ENCODE data around the gene TGFA. TPM values are rescaled to one million over a fixed set of nuclear protein-coding genes. Genes with fewer than 3 reads are reported as not detected.

The TGFA gene
- total RNA-seq, 6 donors from 2014 or later, result 4.2 to 19.6 (median 10.7) TPM

DNA sequence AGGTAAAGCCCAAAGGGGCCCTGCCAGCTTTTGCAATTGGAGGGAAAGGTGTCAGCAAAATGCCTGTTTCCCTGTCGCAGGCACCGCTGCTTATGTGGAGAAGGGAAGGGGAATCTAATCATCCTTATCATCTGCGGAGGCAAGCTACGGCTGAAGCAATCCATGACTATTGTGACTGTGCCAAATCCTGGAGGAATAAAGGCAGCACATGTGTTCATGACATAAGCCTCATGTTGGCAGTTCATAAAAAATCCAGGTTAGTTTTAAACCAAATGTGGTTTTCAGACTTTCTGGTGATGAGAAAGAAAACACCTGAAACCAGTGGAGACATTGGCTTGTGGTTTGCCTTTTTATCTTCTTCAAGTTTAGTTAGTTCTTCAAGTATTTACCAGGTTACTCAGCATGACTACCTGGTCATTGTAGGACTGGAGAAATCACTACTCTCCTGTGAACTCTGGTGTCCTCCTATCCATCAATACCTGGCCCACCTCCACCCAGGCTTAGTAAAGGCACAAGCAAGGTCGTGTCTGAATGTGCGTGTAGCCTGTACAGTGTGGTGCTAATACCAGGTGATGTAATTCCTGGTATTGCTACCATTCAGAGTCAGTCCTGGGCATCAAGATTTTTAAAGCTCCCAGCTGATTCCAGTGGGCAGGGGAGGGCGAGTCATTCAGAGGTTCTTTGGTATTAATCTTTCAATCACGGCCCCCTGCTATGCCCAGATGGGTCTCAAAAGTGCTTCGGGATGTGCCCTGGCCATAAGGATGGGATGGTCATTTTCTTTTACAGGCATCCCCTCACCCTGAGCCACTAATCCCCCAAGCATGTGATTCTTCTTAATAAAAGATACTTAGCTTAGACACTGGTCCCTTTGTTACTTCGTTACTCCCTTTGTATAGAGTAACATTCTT, 96.8 kb downstream of the TGFA start:
- WGBS, 2 donors, result 85 to 91% methylated on average over 10 of the region's 10 CpGs
- no peaks in the 10 kb centered on the region for H3K4me1 ChIP-seq
- H3K4me3 ChIP-seq, result no peak overlapping the region
- H3K27me3 ChIP-seq, result no peaks in the 10 kb centered on the region
- no peak overlapping the region for H3K27ac ChIP-seq
- TF ChIP-seq POLR2AphosphoS5 (IDR thresholded peaks at IDR 0.05) (no peak), EP300 (IDR thresholded peaks at IDR 0.05) (no peak), CTCF (IDR thresholded peaks at IDR 0.05) (no peak), POLR2A (IDR thresholded peaks at IDR 0.05) (no peak)
- no peaks in the 10 kb centered on the region for H3K36me3 ChIP-seq
- DNase-seq (no peak), ATAC-seq (ENCODE audit: low FRiP score in 2 of 2) (no peak)
- H3K9me3 ChIP-seq, result no peaks in the 10 kb centered on the region

- Histone ChIP-seq H3K27me3 (no peaks in the 10 kb centered on the region), H3K27ac (no peak overlapping the region), H3K9me3 (no peaks in the 10 kb centered on the region), H3K4me1 (no peaks in the 10 kb centered on the region), H3K36me3 (no peaks in the 10 kb centered on the region), H3K4me3 (no peak overlapping the region)
- TF ChIP-seq POLR2AphosphoS5 (IDR thresholded peaks at IDR 0.05) (no peak), POLR2A (IDR thresholded peaks at IDR 0.05) (no peak), EP300 (IDR thresholded peaks at IDR 0.05) (no peak), CTCF (IDR thresholded peaks at IDR 0.05) (no peak)
- no peak for DNase-seq
- no peak for ATAC-seq (ENCODE audit: low FRiP score in 2 of 2)
- WGBS, 2 donors, result 86 to 90% methylated on average over 2 to 3 of the region's 3 CpGs
These were observed 98.6 kb downstream of the TGFA start for GRCh38 chr2:70454936-70455544.

DNA sequence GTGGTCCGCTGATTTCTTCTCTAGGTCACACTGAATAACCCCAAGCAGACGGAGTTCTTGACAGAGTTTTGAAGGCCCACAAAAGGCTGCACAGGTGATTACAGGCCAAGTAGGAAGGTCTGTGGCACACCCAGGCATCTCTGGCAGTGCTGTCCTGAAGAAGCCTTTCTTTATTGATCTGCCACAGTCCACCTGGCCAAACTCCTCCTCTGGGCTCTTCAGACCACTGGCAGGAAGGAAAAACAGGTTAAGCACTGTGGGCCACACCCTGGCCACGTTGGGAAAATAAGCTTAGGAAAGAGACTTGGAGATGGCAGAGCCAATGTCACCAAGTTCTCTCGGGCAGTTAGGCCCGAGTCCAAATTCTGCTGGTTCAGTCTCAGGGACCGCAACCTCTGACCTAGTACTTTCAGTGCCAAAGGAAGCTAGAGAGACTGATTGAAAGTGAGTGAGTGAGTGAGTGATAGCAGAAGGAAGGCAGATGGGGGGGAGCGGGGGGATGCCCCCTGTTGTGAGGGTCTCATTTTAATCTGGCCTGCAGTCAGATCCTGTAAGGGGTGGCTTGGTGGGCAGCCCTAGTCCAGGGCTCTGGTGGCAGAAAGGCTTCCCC, 102.9 kb downstream of the TGFA start:
- no peaks in the 10 kb centered on the region for H3K27me3 ChIP-seq
- H3K9me3 ChIP-seq, result no peaks in the 10 kb centered on the region
- H3K4me1 ChIP-seq, result no peaks in the 10 kb centered on the region
- 71 to 82% methylated on average over 7 of the region's 7 CpGs for WGBS, 2 donors
- H3K4me3 ChIP-seq, result no peak overlapping the region
- no peak overlapping the region for H3K27ac ChIP-seq
- no peak for ATAC-seq (ENCODE audit: low FRiP score in 2 of 2)
- no peak for TF ChIP-seq POLR2A (IDR thresholded peaks at IDR 0.05)
- TF ChIP-seq CTCF (IDR thresholded peaks at IDR 0.05), result no peak
- TF ChIP-seq EP300 (IDR thresholded peaks at IDR 0.05), result no peak
- no peak for TF ChIP-seq POLR2AphosphoS5 (IDR thresholded peaks at IDR 0.05)
- H3K36me3 ChIP-seq, result no peaks in the 10 kb centered on the region
- DNase-seq, result no peak

- no peak for DNase-seq
These were observed 105.6 kb downstream of the TGFA start for GRCh38 chr2:70448041-70448440.

More at GRCh38 chr2:70448041-70448440, 105.6 kb downstream of the TGFA start:
- Histone ChIP-seq H3K27me3 (no peaks in the 10 kb centered on the region), H3K4me3 (no peak overlapping the region), H3K4me1 (no peaks in the 10 kb centered on the region), H3K9me3 (no peaks in the 10 kb centered on the region), H3K27ac (no peak overlapping the region), H3K36me3 (no peaks in the 10 kb centered on the region)
- WGBS, 2 donors, result 68 to 71% methylated on average over 4 of the region's 4 CpGs
- no peak for ATAC-seq (ENCODE audit: low FRiP score in 2 of 2)
- TF ChIP-seq POLR2A (IDR thresholded peaks at IDR 0.05), result no peak
- no peak for TF ChIP-seq EP300 (IDR thresholded peaks at IDR 0.05)
- no peak for TF ChIP-seq POLR2AphosphoS5 (IDR thresholded peaks at IDR 0.05)
- TF ChIP-seq CTCF (IDR thresholded peaks at IDR 0.05), result no peak

Measured in upper lobe of left lung (tissue), 6 donors.